Hepatocyte (in vitro differentiated cells): ENCODE measurements around the gene ABCB11.

Experiments used
- CTCF ChIP-seq: fragments of 200-600 bp; sonication (generic); IDR thresholded peaks from 2 replicates; pipeline ENCODE4 v1.5.1; 2016; ENCODE audit warnings: antibody characterized with exemption, mild to moderate bottlenecking; ENCODE audit not compliant: poor library complexity
- EZH2 ChIP-seq: fragments of 200-600 bp; sonication (generic); IDR thresholded peaks from 2 replicates; pipeline ENCODE4 v1.6.1; 2016; ENCODE audit warnings: antibody characterized with exemption, mild to moderate bottlenecking, borderline replicate concordance
- EZH2phosphoT487 ChIP-seq: fragments of 200-600 bp; sonication (generic); IDR thresholded peaks from one replicate; pipeline ENCODE4 v1.6.1; 2018; ENCODE audit warnings: antibody characterized with exemption, mild to moderate bottlenecking, low read depth, moderate library complexity; ENCODE audit not compliant: unreplicated experiment, severe bottlenecking

- TF ChIP-seq CTCF (no peak), EZH2phosphoT487 (no peak), EZH2 (no peak)
Observed at GRCh38 chr2:168997794-168998193, 33.3 kb downstream of the ABCB11 start.
